Activated naive CD4-positive, alpha-beta T cell treated with anti-CD3 and anti-CD28 coated beads, Interleukin-2, amount 50 U/mL, for 72 hours (primary cell): ENCODE results near the gene PMF1. TPM values are rescaled to one million over a fixed set of nuclear protein-coding genes. Genes with fewer than 3 reads are reported as not detected.

Source experiments
- ATAC-seq, 2 donors: fragments of 150-1000 bp; cut with Tn5 transposase; 2 replicates each; pipeline ENCODE4 v1.10.0; 2021; ENCODE audit warnings: mild to moderate bottlenecking in 2 of 2, moderate library complexity in 2 of 2
- DNase-seq, 2 donors: peaks; one replicate each; pipeline ENCODE4 v3.0.0; 2021 to 2022; ENCODE audit warnings: low spot score in 2 of 2
- H3K27ac Mint-ChIP-seq, 2 donors: one replicate each; pipeline ENCODE4 v1.8.0; 2022; ENCODE audit warnings: mild to moderate bottlenecking in 2 of 2, mixed read lengths in 2 of 2
- H3K36me3 Mint-ChIP-seq, 2 donors: one replicate each; pipeline ENCODE4 v1.8.0; 2022; ENCODE audit warnings: mixed read lengths in 2 of 2
- H3K9me3 Mint-ChIP-seq, 2 donors: one replicate each; pipeline ENCODE4 v1.8.0; 2022; ENCODE audit warnings: mixed read lengths in 2 of 2
- total RNA-seq, 2 donors: library from RNA; stranded (reverse); gene quantifications; one replicate each; pipeline ENCODE4 v1.2.3, GENCODE V29; 2022

The PMF1 gene
- total RNA-seq, 2 donors from 2014 or later = 120 to 156 TPM

DNA sequence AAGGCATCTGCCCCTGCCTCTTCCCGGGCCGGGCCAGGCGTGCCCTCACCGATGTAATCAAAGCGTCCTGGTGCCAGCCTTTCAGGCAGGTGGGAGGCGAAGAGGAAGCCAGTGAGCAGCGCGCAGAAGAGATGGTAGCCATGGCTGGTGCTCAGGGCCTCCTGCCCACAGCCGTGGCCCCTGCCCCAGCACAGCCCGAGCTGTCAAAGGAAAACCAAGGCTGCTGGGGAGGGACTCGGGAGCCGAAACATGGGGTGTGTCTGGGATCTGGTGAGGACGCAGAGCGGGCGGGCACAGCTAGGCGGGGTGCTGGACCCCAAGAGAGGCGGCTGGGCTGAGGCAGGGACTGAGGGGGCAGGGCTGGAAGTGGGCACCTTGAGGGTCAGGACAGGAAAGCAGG lies 31.9 kb downstream of the PMF1 start:
- ATAC-seq (no peak), DNase-seq (no peak)
- Mint-ChIP-seq H3K36me3 (peaks cover 0 to 4% of the 10 kb centered on the region in 2 donors), H3K27ac (peak overlapping the region; percentile 71 to 81), H3K9me3 (no peaks in the 10 kb centered on the region)

- ATAC-seq (peak; percentile 43 to 59), DNase-seq (peak; percentile 39 to 64)
- Mint-ChIP-seq H3K9me3 (no peaks in the 10 kb centered on the region), H3K36me3 (no peaks in the 10 kb centered on the region), H3K27ac (peak overlapping the region; percentile 71 to 81)
Observed at GRCh38 chr1:156245451-156246232, 32.8 kb downstream of the PMF1 start.

DNA sequence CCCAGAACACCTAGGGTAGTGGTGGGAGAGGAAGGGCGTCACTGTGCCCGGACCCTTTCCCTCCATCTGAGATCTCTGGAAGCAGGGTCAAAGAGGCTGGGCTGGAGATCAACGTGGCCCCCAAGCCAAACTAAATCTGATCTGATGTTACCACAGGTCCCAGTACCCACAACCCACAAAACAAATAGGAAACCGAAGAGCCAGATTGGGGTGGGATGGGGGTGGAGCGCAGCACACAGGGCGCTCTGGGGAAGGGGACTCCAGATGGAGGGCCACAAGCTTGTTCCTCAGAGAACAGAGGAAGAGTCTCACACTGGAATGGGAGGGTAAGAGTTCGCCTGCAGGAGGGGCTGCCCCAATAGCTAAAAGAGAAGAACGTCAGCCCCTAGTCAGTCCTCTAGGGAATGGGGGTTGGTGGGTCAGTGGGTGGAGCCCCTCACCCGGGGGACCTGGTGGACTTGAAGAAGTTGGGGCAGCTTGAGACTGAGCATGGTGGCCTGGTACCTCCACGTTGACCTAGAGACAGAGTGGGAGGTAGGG lies 33.5 kb downstream of the PMF1 start:
- ATAC-seq (no peak), DNase-seq (no peak)
- H3K36me3 Mint-ChIP-seq = no peaks in the 10 kb centered on the region
- peak overlapping the region; percentile 68 to 71 for H3K27ac Mint-ChIP-seq
- H3K9me3 Mint-ChIP-seq = no peaks in the 10 kb centered on the region

GRCh38 chr1:156246781-156247459 lies 34.1 kb downstream of the PMF1 start:
- no peak for DNase-seq
- Mint-ChIP-seq H3K36me3 (no peaks in the 10 kb centered on the region), H3K27ac (peak overlapping the region in 1 of 2 donors; percentile 71), H3K9me3 (no peaks in the 10 kb centered on the region)
- ATAC-seq = no peak

- Mint-ChIP-seq H3K36me3 (peaks cover 0 to 2% of the 10 kb centered on the region in 2 donors), H3K9me3 (no peaks in the 10 kb centered on the region), H3K27ac (peak within 1 kb of the TSS; percentile 71 to 90)
- ATAC-seq (no peak), DNase-seq (no peak)
Observed at GRCh38 chr1:156247460-156248322, 34.9 kb downstream of the PMF1 start, which contains the start of gene PAQR6. Gene PAQR6, minus strand, starts transcription at chr1:156248056. Its CDS starts 1,325 bp downstream, at chr1:156246731.

DNA sequence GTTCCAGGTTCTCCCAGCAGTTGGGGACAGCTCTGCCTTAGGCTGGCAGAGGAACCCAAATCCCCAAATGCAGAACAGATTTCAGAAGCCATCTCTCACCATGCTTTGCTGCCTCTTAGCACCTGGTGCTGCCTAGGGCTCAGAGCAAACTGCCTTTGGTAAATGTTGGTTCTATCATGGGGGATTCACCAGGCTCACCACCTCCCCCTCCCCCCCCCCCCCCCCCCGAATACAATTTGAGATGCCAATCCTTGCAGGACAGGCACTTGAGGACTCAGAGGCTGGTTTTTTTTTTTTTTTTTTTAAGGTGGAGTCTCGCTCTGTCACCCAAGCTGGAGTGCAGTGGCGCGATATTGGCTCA lies 35.5 kb downstream of the PMF1 start:
- Mint-ChIP-seq H3K9me3 (no peaks in the 10 kb centered on the region), H3K27ac (no peak overlapping the region), H3K36me3 (peaks cover 0 to 5% of the 10 kb centered on the region in 2 donors)
- ATAC-seq (no peak), DNase-seq (no peak)

DNA sequence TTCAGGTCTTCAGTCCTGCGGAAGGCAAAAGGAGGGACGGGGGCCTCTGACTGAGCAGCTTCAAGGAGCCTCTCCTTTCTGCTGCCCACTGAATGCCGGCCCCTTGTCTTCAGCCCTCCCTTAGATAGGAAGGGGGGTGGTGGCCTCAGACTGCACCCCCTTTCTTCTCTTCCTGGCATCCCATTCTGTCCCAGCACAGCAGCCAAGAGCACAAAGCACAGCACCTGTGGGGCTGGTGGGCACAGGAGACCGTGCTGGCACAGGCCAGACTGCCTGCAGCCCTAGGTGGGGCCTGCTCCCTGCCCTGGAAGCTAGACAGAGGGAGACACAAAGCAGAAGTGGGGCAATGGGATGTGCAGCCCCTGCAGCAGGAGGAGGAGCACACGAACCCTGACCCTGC lies 36.8 kb downstream of the PMF1 start:
- no peak for ATAC-seq
- peak overlapping the region; percentile 22 to 65 for H3K27ac Mint-ChIP-seq

GRCh38 chr1:156251527-156251926 lies 38.7 kb downstream of the PMF1 start:
- no peaks in the 10 kb centered on the region for H3K9me3 Mint-ChIP-seq
- no peak overlapping the region for H3K27ac Mint-ChIP-seq
- peaks cover 0 to 5% of the 10 kb centered on the region in 2 donors for H3K36me3 Mint-ChIP-seq
- ATAC-seq (no peak), DNase-seq (no peak)

More for the DNA sequence above, 36.8 kb downstream of the PMF1 start:
- DNase-seq = no peak
- no peaks in the 10 kb centered on the region for H3K9me3 Mint-ChIP-seq
- peaks cover 0 to 5% of the 10 kb centered on the region in 2 donors for H3K36me3 Mint-ChIP-seq

GRCh38 chr1:156253634-156254033 lies 40.8 kb downstream of the PMF1 start:
- H3K36me3 Mint-ChIP-seq = peaks cover 0 to 5% of the 10 kb centered on the region in 2 donors
- H3K27ac Mint-ChIP-seq = peak overlapping the region; percentile 24 to 46
- no peak for DNase-seq
- ATAC-seq = no peak
- no peaks in the 10 kb centered on the region for H3K9me3 Mint-ChIP-seq

DNA sequence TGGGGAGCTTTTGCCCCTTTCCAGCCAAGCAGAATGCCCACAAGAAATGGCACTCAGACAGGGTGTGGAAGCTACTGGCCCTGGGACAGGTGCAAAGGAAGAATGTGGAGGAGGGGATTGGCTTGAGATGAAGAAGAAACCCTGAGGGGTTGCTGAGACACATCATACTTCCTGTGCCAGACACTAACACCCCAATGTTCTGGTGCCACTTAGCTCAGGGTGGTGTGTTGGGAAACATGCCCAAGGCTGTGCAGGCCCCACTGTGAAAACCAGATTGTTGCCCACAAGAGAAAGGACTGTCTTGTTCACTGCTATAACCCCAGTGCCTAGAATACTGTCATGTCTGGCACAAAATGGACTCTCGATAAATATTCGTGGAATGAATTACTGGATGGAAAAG lies 44.9 kb downstream of the PMF1 start:
- Mint-ChIP-seq H3K36me3 (peaks cover 19 to 21% of the 10 kb centered on the region in 2 donors), H3K9me3 (no peaks in the 10 kb centered on the region), H3K27ac (peak overlapping the region; percentile 38 to 61)
- ATAC-seq = no peak
- no peak for DNase-seq

- Mint-ChIP-seq H3K9me3 (no peaks in the 10 kb centered on the region), H3K36me3 (peaks cover 30% of the 10 kb centered on the region in 2 donors), H3K27ac (no peak overlapping the region)
- no peak for ATAC-seq
- no peak for DNase-seq
Observed at GRCh38 chr1:156258859-156259258, 46.1 kb downstream of the PMF1 start.

DNA sequence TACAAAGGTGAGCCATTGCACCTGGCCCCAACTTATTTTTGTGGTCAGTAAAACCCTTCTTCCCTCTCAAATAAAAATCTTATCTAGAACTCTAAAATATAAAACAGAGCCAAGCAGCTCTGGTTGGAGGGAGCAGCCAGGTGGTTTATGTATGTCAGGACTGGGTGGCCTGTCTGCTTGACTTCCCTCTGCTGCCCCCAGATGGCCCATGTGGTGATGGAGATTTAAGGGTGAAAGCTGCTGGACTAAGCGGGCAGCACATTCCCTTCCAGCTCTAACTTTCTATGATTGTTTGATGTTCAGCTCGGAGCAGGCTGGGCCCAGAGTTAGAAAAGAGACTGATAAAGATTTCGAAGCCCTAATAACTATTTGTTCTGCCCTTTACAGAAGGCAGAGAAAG lies 47.0 kb downstream of the PMF1 start:
- H3K9me3 Mint-ChIP-seq = no peaks in the 10 kb centered on the region
- ATAC-seq (no peak), DNase-seq (no peak)
- H3K36me3 Mint-ChIP-seq = peaks cover 34 to 37% of the 10 kb centered on the region in 2 donors
- peak overlapping the region; percentile 13 to 63 for H3K27ac Mint-ChIP-seq

GRCh38 chr1:156260896-156261295 lies 48.1 kb downstream of the PMF1 start:
- H3K9me3 Mint-ChIP-seq = no peaks in the 10 kb centered on the region
- H3K36me3 Mint-ChIP-seq = peaks cover 40 to 46% of the 10 kb centered on the region in 2 donors
- H3K27ac Mint-ChIP-seq = peak overlapping the region in 1 of 2 donors; percentile 87
- DNase-seq (no peak), ATAC-seq (no peak)

GRCh38 chr1:156262461-156263287 lies 49.9 kb downstream of the PMF1 start:
- no peak for DNase-seq
- peaks cover 46 to 62% of the 10 kb centered on the region in 2 donors for H3K36me3 Mint-ChIP-seq
- peak overlapping the region; percentile 18 to 58 for H3K27ac Mint-ChIP-seq
- peak; percentile 59 to 96 for ATAC-seq
- H3K9me3 Mint-ChIP-seq = no peaks in the 10 kb centered on the region

DNA sequence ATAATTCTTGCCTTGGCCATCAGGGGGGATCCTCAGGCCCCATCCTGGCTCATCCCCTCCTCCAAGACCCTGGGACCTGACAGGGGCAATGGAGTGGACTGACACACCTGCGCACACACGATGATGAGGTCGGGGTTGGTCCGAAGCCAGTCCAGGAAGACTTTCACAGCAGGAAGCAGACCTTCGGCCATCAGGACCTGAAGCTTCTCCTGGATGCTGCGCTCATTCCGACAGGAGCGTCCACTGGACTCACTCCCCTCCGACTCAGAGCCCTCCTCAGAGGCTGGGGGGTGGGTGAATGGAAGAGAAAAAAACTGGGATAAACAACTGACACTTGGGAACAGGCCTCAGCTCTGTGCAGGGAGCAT lies 50.5 kb downstream of the PMF1 start:
- peaks cover 46 to 62% of the 10 kb centered on the region in 2 donors for H3K36me3 Mint-ChIP-seq
- DNase-seq (no peak), ATAC-seq (no peak)
- H3K27ac Mint-ChIP-seq = peak overlapping the region in 1 of 2 donors; percentile 18
- H3K9me3 Mint-ChIP-seq = no peaks in the 10 kb centered on the region

- Mint-ChIP-seq H3K36me3 (peaks cover 32 to 55% of the 10 kb centered on the region in 2 donors), H3K27ac (peak overlapping the region in 1 of 2 donors; percentile 15), H3K9me3 (no peaks in the 10 kb centered on the region)
- ATAC-seq (peak in 1 of 2 donors; percentile 8), DNase-seq (no peak)
Observed at GRCh38 chr1:156266051-156266450, 53.2 kb downstream of the PMF1 start.
